Measurements from ENCODE around the gene SH2D6.

DNA sequence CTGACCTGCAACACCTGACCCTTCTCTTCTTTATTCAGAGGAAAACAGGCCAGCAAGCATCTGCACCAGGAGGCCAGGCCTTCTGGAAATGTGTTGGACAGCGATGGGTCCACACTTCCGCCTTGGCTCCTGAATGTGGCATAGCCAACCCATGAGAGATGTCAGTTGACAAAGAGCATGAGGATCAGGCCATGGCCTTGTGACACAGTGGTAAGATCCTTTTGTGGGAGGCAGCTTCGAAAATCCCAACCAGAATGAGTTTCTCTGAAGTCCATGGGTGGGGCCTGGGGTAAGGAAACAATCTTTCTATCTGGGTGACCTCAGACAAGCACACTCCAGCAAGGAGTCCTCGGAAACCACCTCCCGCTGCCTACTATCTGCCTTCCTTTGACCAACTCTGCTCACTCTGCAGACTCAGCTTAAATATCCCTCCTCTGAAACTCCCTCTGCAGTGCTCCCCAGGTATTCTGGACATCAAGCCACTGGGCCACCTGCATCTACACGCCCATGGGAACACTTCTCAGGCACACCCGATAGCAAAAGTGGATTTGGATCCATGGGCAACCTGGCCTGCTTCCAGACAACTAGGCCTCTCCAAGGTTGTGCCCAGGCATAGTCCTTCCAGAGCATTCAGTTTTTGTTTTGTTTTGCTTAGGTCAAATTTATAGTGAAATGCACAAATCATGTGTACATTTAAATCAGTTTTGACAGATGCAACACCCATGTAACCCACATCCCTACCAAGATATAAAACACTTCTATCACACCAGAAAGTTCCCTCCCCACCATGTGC, 3.6 kb upstream of the SH2D6 start:
- TF ChIP-seq, protein P1, sequence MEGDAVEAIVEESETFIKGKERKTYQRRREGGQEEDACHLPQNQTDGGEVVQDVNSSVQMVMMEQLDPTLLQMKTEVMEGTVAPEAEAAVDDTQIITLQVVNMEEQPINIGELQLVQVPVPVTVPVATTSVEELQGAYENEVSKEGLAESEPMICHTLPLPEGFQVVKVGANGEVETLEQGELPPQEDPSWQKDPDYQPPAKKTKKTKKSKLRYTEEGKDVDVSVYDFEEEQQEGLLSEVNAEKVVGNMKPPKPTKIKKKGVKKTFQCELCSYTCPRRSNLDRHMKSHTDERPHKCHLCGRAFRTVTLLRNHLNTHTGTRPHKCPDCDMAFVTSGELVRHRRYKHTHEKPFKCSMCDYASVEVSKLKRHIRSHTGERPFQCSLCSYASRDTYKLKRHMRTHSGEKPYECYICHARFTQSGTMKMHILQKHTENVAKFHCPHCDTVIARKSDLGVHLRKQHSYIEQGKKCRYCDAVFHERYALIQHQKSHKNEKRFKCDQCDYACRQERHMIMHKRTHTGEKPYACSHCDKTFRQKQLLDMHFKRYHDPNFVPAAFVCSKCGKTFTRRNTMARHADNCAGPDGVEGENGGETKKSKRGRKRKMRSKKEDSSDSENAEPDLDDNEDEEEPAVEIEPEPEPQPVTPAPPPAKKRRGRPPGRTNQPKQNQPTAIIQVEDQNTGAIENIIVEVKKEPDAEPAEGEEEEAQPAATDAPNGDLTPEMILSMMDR (IDR thresholded peaks at IDR 0.05; ENCODE audit: low read length), result no peak
- TF ChIP-seq EZH2 (optimal IDR thresholded peaks at IDR 0.05; ENCODE audit: low read depth, low read length) (no peak), EZH2phosphoT487 (IDR thresholded peaks at IDR 0.05; ENCODE audit: low read length) (no peak)

Measured in MM.1S (cell line).